Nucleus accumbens (tissue), 56 donors: ENCODE measurements around the gene DUOX2.
"Not testable (repeated sequence)": the region's sequence is repeated elsewhere in the genome, so short reads cannot be mapped to it uniquely, and the experiment has no call there.

ENCODE experiments used
- DNase-seq, 56 donors: peaks; one replicate each; lab custom pipeline; 2025; lab: John Stamatoyannopoulos, UW

DUOX2 gene

DNA sequence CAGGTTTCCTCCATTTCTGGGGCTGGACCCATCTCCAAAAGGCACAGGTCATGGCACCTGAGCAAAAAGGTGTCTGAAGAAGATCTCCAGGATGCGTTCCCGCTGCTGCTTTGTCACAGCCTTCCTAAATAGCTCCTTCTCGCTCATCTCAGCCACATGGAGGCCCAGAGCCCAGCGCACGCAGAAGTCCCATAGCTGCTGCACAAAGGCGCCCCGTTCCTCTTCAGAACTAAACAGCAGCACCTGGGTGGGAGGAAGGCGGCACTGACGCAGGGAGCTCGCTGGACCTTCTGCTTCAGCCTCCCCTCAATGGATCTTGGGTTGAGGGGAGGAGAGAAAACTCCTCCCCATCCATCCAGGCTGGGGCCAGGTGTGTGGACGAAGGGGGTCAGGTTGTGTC, 8.4 kb downstream of the DUOX2 start:
- no peak for DNase-seq

GRCh38 chr15:45104170-45104569, 9.8 kb downstream of the DUOX2 start:
- DNase-seq: not testable (repeated sequence)

DNA sequence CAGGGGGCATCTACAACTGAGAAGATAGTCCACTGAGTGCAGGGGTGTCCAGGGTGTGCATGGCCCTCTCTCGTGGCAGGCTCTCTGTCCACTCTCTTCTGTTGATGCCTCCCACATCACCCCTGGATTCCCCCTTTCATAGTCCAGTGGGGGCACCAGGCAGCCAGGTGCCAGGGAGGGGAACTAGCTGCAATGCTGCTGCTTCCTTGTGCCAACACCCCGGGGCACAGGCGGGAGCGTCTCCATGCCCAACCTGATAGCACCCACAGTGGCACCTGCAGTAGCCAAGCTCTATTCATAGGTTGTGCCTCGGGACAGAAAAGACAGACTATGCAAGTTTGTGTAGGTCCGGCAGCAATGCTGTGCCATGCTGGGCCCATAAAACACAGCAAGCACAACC, 11.7 kb downstream of the DUOX2 start:
- no peak for DNase-seq

DNA sequence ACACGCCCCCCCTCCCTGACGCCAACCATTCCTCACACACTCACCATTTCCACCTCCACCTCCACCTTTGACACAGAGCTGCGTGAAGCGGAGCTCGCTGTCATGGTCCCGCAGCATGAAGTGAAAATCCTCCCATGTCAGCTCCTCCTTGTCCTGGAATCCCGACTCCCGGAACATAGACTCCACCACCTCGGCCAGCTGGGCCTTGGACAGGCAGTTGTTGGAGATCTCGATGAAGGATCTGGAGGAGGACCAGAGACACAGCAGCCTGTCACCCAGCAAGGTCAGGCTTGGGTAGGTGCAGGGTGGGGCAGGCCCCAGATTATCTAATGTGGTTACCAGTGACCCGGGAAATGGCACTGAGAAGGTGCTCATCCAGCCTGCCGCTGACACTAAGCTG, 12.2 kb downstream of the DUOX2 start:
- DNase-seq: no peak

DNA sequence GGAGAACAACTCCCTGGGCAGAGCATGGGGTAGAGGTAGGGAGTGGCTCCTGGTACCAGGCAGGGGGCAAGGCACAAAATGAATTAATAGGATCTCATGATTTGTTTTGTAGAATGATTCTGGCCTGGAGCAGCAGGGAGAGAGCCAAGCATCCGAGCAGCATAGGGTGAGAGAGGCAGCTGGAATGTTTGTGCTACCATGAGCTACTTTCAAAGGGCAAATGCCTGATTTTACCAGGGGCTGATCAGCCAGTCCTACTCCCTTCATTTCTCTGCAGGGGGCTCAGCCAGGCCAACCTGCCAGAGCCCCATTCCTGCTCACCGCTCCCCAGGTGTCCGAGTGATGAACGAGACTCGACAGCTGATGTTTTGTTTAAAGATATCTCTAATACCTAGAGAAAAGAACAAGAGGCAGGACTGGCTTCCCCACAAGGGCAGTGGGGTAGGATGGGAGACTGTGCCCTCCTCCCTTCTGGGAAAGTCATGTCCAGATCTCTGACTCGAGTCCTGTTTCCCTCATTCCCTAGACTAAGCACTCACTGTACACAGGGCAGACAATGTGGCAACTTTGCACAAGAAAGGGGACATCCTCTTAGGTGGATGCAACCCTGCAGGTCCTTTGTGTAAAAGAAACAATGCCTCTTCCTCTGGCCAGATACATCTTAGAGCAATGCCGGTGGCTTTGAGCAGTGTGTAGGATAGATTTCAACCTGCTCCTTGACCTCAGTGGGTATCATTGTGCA, 12.9 kb downstream of the DUOX2 start:
- DNase-seq: no peak

DNA sequence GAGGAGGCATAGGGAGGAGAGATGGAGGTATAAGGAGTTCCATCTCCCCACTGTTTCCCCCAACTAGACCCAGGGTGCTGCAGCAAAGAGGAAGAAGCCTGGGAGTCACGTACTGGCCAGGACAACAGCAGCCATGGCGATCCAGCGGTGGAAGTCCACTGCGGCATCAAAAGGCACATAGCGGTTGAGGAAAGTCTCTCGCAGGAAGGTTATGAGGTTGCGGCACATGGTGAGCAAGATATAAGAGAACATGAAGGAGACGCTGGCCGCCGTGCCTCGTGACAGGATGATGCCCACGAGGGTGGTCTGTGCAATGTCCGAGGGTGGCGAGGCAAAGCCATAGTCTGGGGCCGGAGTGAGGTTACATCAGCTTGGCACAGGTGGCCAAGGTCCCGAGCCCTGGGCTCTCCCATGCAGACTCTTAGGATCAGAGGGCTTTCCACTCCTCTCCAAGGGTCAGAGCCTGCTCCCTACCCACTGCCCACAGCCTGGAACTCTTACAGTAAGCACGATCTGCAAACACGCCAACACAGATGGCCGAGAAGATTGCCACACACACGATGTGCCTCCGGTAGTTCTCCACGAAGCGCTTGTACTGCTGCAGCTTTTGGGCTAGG, 14.3 kb downstream of the DUOX2 start:
- DNase-seq: no peak

DNA sequence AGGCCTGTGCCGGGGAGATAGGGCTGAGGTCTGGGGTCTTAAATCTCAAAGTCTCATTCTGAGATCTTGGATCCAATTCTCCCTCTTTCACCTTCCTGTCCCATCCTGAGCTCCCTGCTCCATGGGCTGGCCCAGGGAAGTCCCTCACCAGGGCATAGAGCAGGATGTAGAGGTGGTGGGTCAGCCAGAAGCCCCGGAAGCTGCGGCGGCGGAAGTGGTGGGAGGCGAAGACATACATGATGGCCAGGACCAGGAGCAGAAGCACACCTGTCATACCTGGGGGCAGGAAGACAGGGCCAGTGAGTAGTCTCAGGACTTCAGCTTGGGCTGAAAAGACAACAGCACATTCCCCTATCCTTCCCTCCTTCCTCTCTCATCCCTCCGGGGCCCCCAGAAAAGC, 16.5 kb downstream of the DUOX2 start:
- DNase-seq: no peak

DNA sequence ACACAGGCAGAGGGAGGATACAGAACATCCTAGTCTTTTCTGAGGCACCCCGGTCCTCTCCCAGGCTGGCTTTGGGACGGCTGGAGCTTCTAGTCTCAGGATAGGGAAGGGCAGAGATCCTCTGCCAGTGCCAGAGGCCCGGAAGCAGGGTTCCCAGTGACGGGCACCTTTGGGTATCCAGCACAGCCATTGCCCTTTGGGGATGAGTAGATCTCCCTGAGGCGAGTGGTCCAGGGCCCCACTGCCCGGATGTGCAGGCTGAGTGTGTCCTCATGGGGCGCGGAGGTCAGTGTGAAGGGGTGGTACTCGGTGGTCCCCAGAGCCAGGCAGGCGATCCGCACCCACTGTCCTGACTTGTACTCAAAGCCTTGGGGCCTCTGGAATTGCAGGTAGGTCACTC, 18.3 kb downstream of the DUOX2 start:
- no peak for DNase-seq

- no peak for DNase-seq
These were observed 19.6 kb downstream of the DUOX2 start for GRCh38 chr15:45094358-45094730.

GRCh38 chr15:45093622-45094357, 20.2 kb downstream of the DUOX2 start:
- no peak for DNase-seq

DNA sequence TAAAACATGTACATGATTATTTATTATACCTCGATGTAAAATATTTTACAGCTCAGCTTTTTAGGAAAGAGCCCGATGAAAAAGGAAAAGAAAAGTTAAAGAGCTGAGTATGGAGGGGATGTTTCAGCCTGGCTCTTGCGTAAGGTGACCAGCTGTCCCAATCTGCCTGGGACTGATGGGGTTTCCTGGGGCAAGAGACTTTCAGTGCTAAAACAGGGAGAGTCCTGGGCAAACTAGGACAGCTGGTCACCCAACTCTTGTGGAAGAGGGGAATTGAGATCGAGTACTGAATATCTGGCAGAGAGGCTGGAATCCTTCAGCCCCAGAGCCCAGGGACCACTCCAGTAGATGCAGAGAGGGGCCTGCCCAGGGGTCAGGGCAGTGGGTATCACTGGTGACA, 21.0 kb downstream of the DUOX2 start:
- DNase-seq: no peak

GRCh38 chr15:45091576-45091975, 22.4 kb downstream of the DUOX2 start:
- DNase-seq: no peak

DNA sequence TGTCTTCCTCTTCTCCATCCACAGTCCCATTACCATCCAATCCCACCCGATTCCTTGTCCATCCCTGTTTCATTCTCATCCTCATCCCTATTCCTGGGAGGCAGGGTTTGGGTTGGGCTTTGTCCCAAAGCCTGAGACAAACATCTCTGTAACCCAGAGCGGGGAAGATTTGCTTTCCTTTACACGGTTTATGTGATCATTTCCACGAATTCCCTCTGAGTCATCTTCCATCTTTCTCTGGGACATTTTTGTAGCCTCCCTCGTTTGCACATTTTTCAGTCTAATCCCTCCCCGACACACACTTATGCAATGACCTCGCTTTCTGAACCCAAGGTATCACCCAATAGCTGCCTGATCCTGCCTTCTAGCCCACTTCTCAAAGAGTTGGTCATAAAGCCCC, 22.8 kb downstream of the DUOX2 start:
- no peak for DNase-seq

DNA sequence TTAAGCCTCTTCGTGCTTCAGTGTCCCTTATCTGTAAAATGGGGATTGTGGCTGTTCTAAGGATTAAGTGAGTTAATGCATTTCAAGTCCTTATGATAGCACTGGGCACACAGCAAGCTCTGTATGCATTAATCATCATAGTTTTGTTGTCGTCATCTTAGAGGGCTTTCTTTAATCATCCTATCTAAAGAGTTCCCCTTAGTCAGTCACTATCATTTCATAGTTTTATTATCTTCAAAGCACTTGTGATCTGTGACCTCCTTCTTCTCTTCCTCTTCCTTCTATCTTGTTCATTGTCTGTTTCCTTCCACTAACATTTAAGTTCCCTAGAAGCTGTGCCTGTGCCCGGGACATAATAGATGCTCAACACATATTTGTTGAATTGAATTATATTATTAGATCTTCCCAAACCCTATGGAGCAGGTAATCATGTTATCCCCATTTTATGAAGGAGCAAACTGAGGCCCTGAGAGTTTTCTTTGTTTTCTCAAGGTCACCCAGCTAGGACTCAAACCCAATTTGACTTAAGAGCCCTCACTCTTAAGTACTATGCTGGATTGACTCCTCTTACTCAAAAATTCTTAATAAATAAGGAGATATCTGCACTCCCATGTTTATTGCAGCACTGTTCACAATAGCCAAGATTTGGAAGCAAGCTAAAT, 24.1 kb downstream of the DUOX2 start:
- DNase-seq: no peak

DNA sequence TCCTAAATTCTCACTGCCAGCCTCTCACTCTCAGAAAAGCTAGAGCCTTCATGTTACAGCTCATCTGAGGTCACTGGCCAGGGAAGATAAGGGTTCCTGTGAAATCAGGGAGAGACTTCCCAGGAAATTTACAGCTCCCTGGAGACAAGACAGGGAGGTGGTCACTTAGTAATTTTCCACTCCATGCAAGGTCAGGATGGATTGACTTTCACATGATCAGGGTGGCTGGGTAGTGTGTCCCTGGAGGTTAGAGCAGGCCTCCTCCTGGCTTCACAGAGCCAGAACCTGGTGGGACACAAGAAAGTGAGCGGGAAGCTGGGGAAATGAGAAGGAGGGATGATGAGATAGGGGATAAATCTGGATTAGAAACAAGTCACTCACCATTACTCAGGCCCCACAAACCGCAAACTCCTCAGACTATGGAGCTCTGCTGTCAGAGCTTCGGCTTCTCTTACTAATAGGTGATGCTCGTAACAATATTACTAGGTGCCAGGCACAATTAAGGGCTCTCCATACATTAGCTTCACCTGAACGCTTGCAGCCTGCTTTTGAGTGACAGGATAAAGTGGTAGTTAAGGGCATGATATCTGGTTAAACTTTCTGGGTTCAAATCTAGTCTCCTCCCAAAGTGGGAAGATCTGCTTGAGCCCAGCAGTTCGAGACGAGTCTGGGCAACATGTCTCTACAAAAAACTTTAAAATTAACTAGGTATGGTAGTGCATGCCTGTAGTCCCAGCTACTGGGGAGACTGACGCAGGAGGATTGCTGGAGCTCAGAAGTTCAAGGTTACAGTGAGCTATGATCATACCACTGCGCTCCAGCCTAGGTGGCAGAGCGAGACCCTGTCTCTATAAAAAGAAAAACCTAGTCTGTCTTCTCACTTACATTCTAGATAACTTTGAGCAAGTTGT, 24.9 kb downstream of the DUOX2 start:
- no peak for DNase-seq

DNA sequence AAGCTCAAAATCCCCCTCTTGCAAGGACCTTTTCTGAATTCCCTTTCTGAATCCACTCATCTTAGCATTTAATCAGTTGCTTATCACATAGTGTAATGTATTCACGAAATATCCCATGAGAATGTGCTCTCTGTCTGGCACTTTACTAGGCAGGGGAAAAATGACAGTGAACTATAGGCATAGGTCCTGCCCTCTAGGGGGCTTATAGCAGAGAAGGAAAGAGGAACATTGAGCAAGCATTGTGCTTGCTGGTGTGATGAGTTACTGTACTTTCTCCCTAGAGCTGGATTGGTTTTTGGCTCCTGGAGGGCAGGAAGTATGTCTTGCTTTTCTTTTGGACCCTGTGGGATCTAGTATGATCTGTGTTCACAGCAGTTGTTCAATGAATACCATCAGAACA, 26.5 kb downstream of the DUOX2 start:
- DNase-seq: no peak

GRCh38 chr15:45084163-45084562, 29.8 kb downstream of the DUOX2 start:
- no peak for DNase-seq

GRCh38 chr15:45083223-45083622, 30.7 kb downstream of the DUOX2 start:
- DNase-seq: no peak

- not testable (repeated sequence) for DNase-seq
These were observed 31.6 kb downstream of the DUOX2 start for GRCh38 chr15:45082412-45082811.

DNA sequence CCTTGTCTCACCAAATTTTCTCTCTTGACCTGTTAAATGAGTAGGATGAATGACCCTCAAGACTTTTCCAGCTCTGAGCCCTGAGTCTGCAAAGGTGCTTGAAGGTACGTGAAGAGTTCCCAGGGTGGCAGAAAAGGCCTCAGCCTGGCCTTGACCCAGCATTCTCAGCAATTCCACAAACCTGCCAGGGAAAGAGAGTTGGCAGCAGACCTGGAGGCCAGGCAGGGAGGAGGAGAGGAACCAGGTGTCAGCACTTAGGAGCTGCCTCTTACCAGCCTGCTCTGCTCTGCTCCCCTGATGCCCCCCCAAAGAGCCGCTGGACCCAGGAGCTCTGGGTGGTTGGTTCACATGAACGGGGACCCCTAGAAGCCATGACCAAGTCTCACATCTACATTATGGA, 33.4 kb downstream of the DUOX2 start:
- not testable (repeated sequence) for DNase-seq
